ENCODE data around the gene B3GNT5. TPM values are rescaled to one million over a fixed set of nuclear protein-coding genes. Genes with fewer than 3 reads are reported as not detected.
A peak's percentile ranks its signal among the peaks of the same experiment; 100 is the strongest.

The B3GNT5 gene
- total and polyA plus RNA-seq, 2 donors (not counting 1 experiment from before 2014, with no cell fraction given): 0.96 to 1.3 TPM

GRCh38 chr3:183298701-183299153 lies 45.7 kb downstream of the B3GNT5 start:
- Histone ChIP-seq H3K4me2 (ENCODE audit: extremely low read depth, insufficient read depth, low read length) (no peak overlapping the region), H2AFZ (ENCODE audit: low read length) (no peak overlapping the region), H3K27ac (ENCODE audit: insufficient read depth, low read length) (no peak overlapping the region), H3K9ac (ENCODE audit: insufficient read depth, low read length) (no peak overlapping the region), H3K4me1 (ENCODE audit: control insufficient read depth, extremely low read depth, insufficient read depth, low read length) (no peaks in the 10 kb centered on the region), H3K36me3 (ENCODE audit: control insufficient read depth, insufficient read depth, low read length) (no peaks in the 10 kb centered on the region), H3K79me2 (ENCODE audit: control insufficient read depth, insufficient read depth, low read length) (no peaks in the 10 kb centered on the region), H4K20me1 (ENCODE audit: control insufficient read depth, extremely low read depth, insufficient read depth, low read length) (no peaks in the 10 kb centered on the region), H3K27me3 (ENCODE audit: control insufficient read depth, insufficient read depth, low read length) (peaks cover 4% of the 10 kb centered on the region), H3K4me3 (replicated peaks in 1 of 4; ENCODE audit: control extremely low read depth in 1 of 4, insufficient read depth in 1 of 4, low read depth in 3 of 4, low read length in 4 of 4) (peak overlapping the region in 1 of 4 experiments; percentile 30), H3K9me3 (ENCODE audit: control insufficient read depth, insufficient read depth, low read depth, low read length) (no peaks in the 10 kb centered on the region)
- DNase-seq (ENCODE audit: low read depth in 2 of 2): peak; percentile 94 to 99
- TF ChIP-seq CTCF (conservative IDR thresholded peaks at IDR 0.05 in 1 of 2, IDR thresholded peaks at IDR 0.05 in 1 of 2; ENCODE audit: low read depth in 1 of 2, low read length in 2 of 2): no peak
- TF ChIP-seq EZH2 (IDR thresholded peaks at IDR 0.05; ENCODE audit: low read length, missing control alignments): no peak

GRCh38 chr3:183299976-183300375 lies 46.9 kb downstream of the B3GNT5 start:
- H3K27ac ChIP-seq (ENCODE audit: insufficient read depth, low read length): no peak overlapping the region
- H3K79me2 ChIP-seq (ENCODE audit: control insufficient read depth, insufficient read depth, low read length): no peaks in the 10 kb centered on the region
- no peak for DNase-seq (ENCODE audit: low read depth in 2 of 2)
- H3K9me3 ChIP-seq (ENCODE audit: control insufficient read depth, insufficient read depth, low read depth, low read length): no peaks in the 10 kb centered on the region
- H3K4me2 ChIP-seq (ENCODE audit: extremely low read depth, insufficient read depth, low read length): no peak overlapping the region
- H3K36me3 ChIP-seq (ENCODE audit: control insufficient read depth, insufficient read depth, low read length): no peaks in the 10 kb centered on the region
- no peaks in the 10 kb centered on the region for H3K4me1 ChIP-seq (ENCODE audit: control insufficient read depth, extremely low read depth, insufficient read depth, low read length)
- TF ChIP-seq CTCF (conservative IDR thresholded peaks at IDR 0.05 in 1 of 2, IDR thresholded peaks at IDR 0.05 in 1 of 2; ENCODE audit: low read depth in 1 of 2, low read length in 2 of 2): no peak
- no peak for TF ChIP-seq EZH2 (IDR thresholded peaks at IDR 0.05; ENCODE audit: low read length, missing control alignments)
- no peak overlapping the region for H3K9ac ChIP-seq (ENCODE audit: insufficient read depth, low read length)
- H2AFZ ChIP-seq (ENCODE audit: low read length): no peak overlapping the region
- H3K27me3 ChIP-seq (ENCODE audit: control insufficient read depth, insufficient read depth, low read length): peaks cover 4% of the 10 kb centered on the region
- no peaks in the 10 kb centered on the region for H4K20me1 ChIP-seq (ENCODE audit: control insufficient read depth, extremely low read depth, insufficient read depth, low read length)
- no peak overlapping the region for H3K4me3 ChIP-seq (replicated peaks in 1 of 4; ENCODE audit: control extremely low read depth in 1 of 4, insufficient read depth in 1 of 4, low read depth in 3 of 4, low read length in 4 of 4)

- Histone ChIP-seq H3K36me3 (ENCODE audit: control insufficient read depth, insufficient read depth, low read length) (no peaks in the 10 kb centered on the region), H3K27ac (ENCODE audit: insufficient read depth, low read length) (no peak overlapping the region)
- peak; percentile 39 to 68 for DNase-seq (ENCODE audit: low read depth in 2 of 2)
Measured at GRCh38 chr3:183300996-183301562, 48.0 kb downstream of the B3GNT5 start.

More at GRCh38 chr3:183300996-183301562, 48.0 kb downstream of the B3GNT5 start:
- Histone ChIP-seq H3K4me3 (replicated peaks in 1 of 4; ENCODE audit: control extremely low read depth in 1 of 4, insufficient read depth in 1 of 4, low read depth in 3 of 4, low read length in 4 of 4) (no peak overlapping the region), H3K4me2 (ENCODE audit: extremely low read depth, insufficient read depth, low read length) (no peak overlapping the region), H2AFZ (ENCODE audit: low read length) (no peak overlapping the region), H3K9me3 (ENCODE audit: control insufficient read depth, insufficient read depth, low read depth, low read length) (no peaks in the 10 kb centered on the region), H3K79me2 (ENCODE audit: control insufficient read depth, insufficient read depth, low read length) (no peaks in the 10 kb centered on the region), H3K27me3 (ENCODE audit: control insufficient read depth, insufficient read depth, low read length) (peaks cover 4% of the 10 kb centered on the region), H4K20me1 (ENCODE audit: control insufficient read depth, extremely low read depth, insufficient read depth, low read length) (no peaks in the 10 kb centered on the region), H3K9ac (ENCODE audit: insufficient read depth, low read length) (no peak overlapping the region), H3K4me1 (ENCODE audit: control insufficient read depth, extremely low read depth, insufficient read depth, low read length) (no peaks in the 10 kb centered on the region)
- no peak for TF ChIP-seq CTCF (conservative IDR thresholded peaks at IDR 0.05 in 1 of 2, IDR thresholded peaks at IDR 0.05 in 1 of 2; ENCODE audit: low read depth in 1 of 2, low read length in 2 of 2)
- no peak for TF ChIP-seq EZH2 (IDR thresholded peaks at IDR 0.05; ENCODE audit: low read length, missing control alignments)

Data from fibroblast of lung (primary cell).